ENCODE data around the gene DCDC1. TPM values are rescaled to one million over a fixed set of nuclear protein-coding genes. Genes with fewer than 3 reads are reported as not detected.
"Not testable (repeated sequence)": the region's sequence is repeated elsewhere in the genome, so short reads cannot be mapped to it uniquely, and the experiment has no call there.

DCDC1 gene
- total RNA-seq, 2 experiments from 2014 or later = 0.13 TPM; not detected in 1

DNA sequence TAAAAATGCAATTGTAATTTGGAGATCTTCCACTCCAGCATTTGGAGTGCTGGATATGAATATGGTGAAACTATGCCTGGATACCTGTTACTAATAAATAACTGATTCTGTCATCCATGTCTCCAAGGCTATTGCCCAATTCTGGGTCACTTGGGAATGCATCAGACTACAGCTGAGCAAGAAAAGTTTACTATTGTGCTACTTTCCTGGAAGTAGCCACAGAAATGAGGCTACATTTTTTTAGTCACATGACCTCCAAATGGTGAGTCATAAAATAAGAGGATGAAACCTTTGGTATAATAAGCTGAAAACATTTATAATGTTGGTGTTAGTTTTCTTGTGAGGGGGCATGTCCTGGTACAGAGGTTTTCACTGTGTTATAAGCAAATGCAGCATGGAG is 44.4 kb downstream of the DCDC1 start:
- no peaks in the 10 kb centered on the region for H3K9me2 ChIP-seq (ENCODE audit: insufficient read depth, low read length)
- no peak for DNase-seq (ENCODE audit: low spot score)
- no peak for TF ChIP-seq EZH2phosphoT487 (IDR thresholded peaks at IDR 0.05; ENCODE audit: borderline replicate concordance, low read depth, low read length)
- TF ChIP-seq, protein P1, sequence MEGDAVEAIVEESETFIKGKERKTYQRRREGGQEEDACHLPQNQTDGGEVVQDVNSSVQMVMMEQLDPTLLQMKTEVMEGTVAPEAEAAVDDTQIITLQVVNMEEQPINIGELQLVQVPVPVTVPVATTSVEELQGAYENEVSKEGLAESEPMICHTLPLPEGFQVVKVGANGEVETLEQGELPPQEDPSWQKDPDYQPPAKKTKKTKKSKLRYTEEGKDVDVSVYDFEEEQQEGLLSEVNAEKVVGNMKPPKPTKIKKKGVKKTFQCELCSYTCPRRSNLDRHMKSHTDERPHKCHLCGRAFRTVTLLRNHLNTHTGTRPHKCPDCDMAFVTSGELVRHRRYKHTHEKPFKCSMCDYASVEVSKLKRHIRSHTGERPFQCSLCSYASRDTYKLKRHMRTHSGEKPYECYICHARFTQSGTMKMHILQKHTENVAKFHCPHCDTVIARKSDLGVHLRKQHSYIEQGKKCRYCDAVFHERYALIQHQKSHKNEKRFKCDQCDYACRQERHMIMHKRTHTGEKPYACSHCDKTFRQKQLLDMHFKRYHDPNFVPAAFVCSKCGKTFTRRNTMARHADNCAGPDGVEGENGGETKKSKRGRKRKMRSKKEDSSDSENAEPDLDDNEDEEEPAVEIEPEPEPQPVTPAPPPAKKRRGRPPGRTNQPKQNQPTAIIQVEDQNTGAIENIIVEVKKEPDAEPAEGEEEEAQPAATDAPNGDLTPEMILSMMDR (conservative IDR thresholded peaks at IDR 0.05; ENCODE audit: low read length) = no peak
- no peaks in the 10 kb centered on the region for H3K9me3 ChIP-seq (ENCODE audit: low read length)
- ChIA-PET CTCF (ENCODE audit: unreplicated experiment) (no interaction called here), POLR2A (no interaction called here)
- intact Hi-C loops (cut with micrococcal nuclease; ENCODE audit: unreplicated experiment) = no loop called here
- no peak overlapping the region for H3K4me2 ChIP-seq (ENCODE audit: low read length)
- no peaks in the 10 kb centered on the region for H4K20me1 ChIP-seq (ENCODE audit: insufficient read depth, low read length)
- H2AFZ ChIP-seq (ENCODE audit: low read length) = no peak overlapping the region
- BruUV-seq (replicated peaks) = no TSS peak
- H3K27ac ChIP-seq (ENCODE audit: low read depth, low read length, poor library complexity, severe bottlenecking) = no peak overlapping the region
- no peaks in the 10 kb centered on the region for H3K4me1 ChIP-seq (ENCODE audit: insufficient read depth, low read length, poor library complexity, severe bottlenecking)
- no peaks in the 10 kb centered on the region for H3K36me3 ChIP-seq (ENCODE audit: insufficient read depth, low read length)
- no peak overlapping the region for H3K4me3 ChIP-seq (ENCODE audit: low read depth, low read length, poor library complexity, severe bottlenecking)
- no peaks in the 10 kb centered on the region for H3K79me2 ChIP-seq (ENCODE audit: insufficient read depth, low read depth, low read length)

DNA sequence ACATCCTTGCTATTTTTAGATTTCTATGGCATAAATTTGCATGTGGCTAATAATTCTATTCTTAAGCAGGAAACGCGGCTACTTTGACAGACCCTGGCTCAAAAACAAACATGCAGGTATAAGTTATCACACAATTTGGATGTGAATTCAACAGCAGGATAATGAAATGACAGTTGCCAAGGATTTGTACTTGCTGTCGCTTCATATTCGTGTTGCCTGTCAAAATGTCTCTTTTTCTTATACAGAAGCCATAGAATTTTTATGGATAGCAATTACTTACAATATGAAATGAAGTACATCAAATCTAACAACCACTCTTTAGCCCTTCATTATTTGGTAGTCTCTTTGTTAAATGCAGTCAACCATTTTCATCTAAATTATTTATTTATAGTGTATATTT is 46.4 kb downstream of the DCDC1 start:
- Histone ChIP-seq H3K4me2 (ENCODE audit: low read length) (no peak overlapping the region), H2AFZ (ENCODE audit: low read length) (no peak overlapping the region), H3K9me3 (ENCODE audit: low read length) (no peaks in the 10 kb centered on the region), H3K9me2 (ENCODE audit: insufficient read depth, low read length) (no peaks in the 10 kb centered on the region), H4K20me1 (ENCODE audit: insufficient read depth, low read length) (no peaks in the 10 kb centered on the region), H3K4me3 (ENCODE audit: low read depth, low read length, poor library complexity, severe bottlenecking) (no peak overlapping the region), H3K79me2 (ENCODE audit: insufficient read depth, low read depth, low read length) (no peaks in the 10 kb centered on the region), H3K36me3 (ENCODE audit: insufficient read depth, low read length) (no peaks in the 10 kb centered on the region), H3K4me1 (ENCODE audit: insufficient read depth, low read length, poor library complexity, severe bottlenecking) (no peaks in the 10 kb centered on the region), H3K27ac (ENCODE audit: low read depth, low read length, poor library complexity, severe bottlenecking) (no peak overlapping the region)
- intact Hi-C loops (cut with micrococcal nuclease; ENCODE audit: unreplicated experiment) = no loop called here
- TF ChIP-seq, protein P1 (conservative IDR thresholded peaks at IDR 0.05; ENCODE audit: low read length) = no peak
- TF ChIP-seq EZH2phosphoT487 (IDR thresholded peaks at IDR 0.05; ENCODE audit: borderline replicate concordance, low read depth, low read length) = no peak
- no peak for DNase-seq (ENCODE audit: low spot score)
- ChIA-PET POLR2A (no interaction called here), CTCF (ENCODE audit: unreplicated experiment) (no interaction called here)
- BruUV-seq (replicated peaks) = no TSS peak

DNA sequence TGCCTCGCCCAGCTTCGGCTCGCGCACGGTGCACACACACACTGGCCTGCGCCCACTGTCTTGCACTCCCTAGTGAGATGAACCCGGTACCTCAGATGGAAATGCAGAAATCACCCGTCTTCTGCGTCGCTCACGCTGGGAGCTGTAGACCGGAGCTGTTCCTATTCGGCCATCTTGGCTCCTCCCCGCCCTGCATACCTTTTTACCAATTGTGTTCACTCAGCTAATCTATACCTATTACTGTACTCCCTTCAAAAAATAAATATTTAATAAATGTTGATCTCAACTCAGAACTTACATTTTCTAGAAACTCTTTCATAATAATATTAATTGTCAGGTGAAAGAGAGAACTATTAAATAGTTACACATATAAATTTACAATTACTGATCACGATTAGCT is 48.0 kb downstream of the DCDC1 start:
- H4K20me1 ChIP-seq (ENCODE audit: insufficient read depth, low read length); H3K36me3 ChIP-seq (ENCODE audit: insufficient read depth, low read length); H3K9me2 ChIP-seq (ENCODE audit: insufficient read depth, low read length); intact Hi-C loops (cut with micrococcal nuclease; ENCODE audit: unreplicated experiment); BruUV-seq (replicated peaks); DNase-seq (ENCODE audit: low spot score); H3K79me2 ChIP-seq (ENCODE audit: insufficient read depth, low read depth, low read length); H2AFZ ChIP-seq (ENCODE audit: low read length); H3K27ac ChIP-seq (ENCODE audit: low read depth, low read length, poor library complexity, severe bottlenecking); H3K4me2 ChIP-seq (ENCODE audit: low read length); H3K9me3 ChIP-seq (ENCODE audit: low read length); POLR2A ChIA-PET; H3K4me3 ChIP-seq (ENCODE audit: low read depth, low read length, poor library complexity, severe bottlenecking); CTCF ChIA-PET (ENCODE audit: unreplicated experiment); H3K4me1 ChIP-seq (ENCODE audit: insufficient read depth, low read length, poor library complexity, severe bottlenecking): not testable (repeated sequence)
